GM19438 (cell line): ENCODE results near the gene MEX3A.
"Not testable (repeated sequence)": the region's sequence is repeated elsewhere in the genome, so short reads cannot be mapped to it uniquely, and the experiment has no call there.

ENCODE experiments used
- ATAC-seq: cut with Tn5 transposase; IDR thresholded peaks from one replicate; pipeline ENCODE4 v1.9.1; 2021; ENCODE audit warnings: low read depth; ENCODE audit not compliant: unreplicated experiment

MEX3A gene

GRCh38 chr1:156063997-156064285 is 18.3 kb downstream of the MEX3A start:
- ATAC-seq = no peak

- ATAC-seq = no peak
Measured at GRCh38 chr1:156062189-156062588, 20.1 kb downstream of the MEX3A start.

- ATAC-seq = no peak
Measured at GRCh38 chr1:156060937-156061636, 21.2 kb downstream of the MEX3A start, which contains the start of gene RAB25. RAB25 (plus strand) TSS chr1:156061160; CDS start chr1:156061401, 241 bp downstream.

GRCh38 chr1:156056326-156056849 is 25.9 kb downstream of the MEX3A start:
- no peak for ATAC-seq

- ATAC-seq = no peak
Measured at GRCh38 chr1:156055281-156056048, 26.8 kb downstream of the MEX3A start.

DNA sequence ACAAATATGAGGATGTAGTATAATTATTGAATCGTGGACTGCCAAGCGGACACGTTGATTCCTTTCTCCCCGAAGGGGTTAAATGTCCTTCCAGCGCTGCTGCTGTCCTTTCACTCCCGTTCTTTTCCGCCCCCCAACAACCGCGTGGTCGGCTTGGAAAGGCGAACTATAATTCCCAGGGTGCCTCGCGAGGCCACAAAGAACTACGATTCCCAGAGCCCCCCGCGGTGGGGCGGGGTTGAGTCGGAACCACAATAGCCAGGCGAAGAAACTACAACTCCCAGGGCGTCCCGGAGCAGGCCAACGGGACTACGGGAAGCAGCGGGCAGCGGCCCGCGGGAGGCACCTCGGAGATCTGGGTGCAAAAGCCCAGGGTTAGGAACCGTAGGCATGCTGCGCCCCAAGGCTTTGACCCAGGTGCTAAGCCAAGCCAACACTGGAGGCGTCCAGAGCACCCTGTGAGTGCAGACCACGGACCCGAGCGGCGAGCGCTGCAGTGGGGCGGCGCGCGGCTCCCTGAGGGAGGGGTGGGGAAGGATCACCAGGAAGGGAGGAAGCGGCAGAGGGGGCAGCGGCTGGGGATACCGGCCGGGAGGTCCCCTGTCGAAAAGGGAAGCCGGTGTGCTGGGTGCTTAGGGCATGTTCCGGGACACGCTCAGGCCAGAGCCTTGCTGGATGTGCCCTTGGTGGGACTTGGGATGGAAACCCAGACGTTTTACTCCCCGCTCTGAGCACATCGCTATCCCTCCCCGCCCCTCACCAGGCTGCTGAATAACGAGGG is 27.6 kb downstream of the MEX3A start, which contains the start of gene LAMTOR2:
LAMTOR2 (plus strand) TSS at position 283 of the 781 bp plus-strand sequence; CDS start at position 391, 108 bp downstream.
- ATAC-seq = peak; percentile 65

DNA sequence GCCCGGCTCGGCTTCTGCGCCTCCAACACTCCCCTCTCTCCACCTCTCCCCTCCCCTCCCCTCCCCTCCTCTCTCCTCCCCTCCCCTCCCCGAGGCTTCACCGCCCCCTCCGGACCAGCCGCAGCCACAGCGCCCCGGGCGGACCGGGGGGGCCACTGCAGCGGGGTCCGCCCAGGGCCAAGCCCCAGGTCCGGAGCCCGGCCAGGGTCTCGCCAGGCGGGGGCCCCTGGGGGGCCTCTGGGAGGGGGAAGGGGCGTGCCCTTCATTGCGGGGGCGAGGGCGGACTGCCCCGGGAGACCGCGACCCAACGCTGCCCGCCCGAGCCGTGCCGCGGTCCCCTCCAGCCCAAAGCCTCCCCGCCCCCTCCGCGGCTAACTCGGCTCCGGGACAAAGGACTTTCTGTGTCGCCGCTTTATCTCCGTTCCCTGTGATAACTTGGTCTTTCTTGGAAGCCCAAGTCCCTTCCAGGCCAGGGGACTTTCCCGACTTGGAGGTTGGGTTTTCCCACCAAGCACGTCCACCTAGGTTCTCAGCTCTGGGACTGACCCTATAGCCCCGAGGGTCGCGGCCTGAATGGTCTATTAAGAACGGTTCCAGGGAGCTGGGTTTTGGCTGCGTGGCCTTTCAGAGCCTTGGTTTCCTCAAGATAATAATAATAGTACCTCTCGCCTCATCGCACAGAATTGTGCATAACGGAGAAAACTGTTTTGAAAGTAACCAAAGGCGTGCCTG is 28.3 kb downstream of the MEX3A start, which contains the start of gene UBQLN4:
UBQLN4 (minus strand) TSS at position 31 of the 732 bp plus-strand sequence. CDS start 97 bp downstream, outside the sequence.
- ATAC-seq = no peak

GRCh38 chr1:156052862-156053767 is 29.1 kb downstream of the MEX3A start:
- no peak for ATAC-seq

DNA sequence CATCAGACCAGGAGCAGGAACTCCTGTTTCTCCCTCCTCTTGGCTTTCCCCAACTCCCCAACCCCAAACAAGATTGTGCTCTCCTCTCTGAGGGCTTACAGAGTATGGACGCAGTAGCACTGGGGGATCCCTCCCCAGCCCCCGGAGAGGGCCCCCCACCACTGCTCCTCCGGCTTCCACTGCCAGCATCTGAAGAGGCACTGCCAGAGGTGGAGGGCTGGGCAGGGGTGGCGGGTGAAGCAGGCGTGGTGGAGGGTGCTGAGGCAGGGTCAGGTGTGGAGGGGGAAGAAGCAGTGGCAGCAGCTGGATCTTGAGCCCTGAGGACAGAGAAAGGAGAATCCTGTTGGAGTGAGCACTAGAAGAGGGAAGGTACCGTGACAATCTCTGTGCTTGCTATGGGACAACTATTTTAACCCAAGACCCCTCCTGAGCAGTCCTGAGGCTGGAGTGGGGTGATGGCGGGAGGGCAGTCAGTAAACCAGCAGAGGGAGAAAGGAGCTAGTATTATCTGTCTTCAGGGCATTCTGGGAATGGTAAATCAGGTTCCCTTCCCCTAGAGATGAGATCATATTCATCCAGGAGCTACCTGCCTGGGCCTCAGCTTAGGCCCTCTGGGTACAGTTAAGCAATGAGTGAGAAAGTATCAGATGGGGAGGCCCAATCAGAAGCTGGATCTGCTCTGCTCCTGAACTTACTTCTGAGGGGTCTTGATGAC is 31.1 kb downstream of the MEX3A start:
- no peak for ATAC-seq

- no peak for ATAC-seq
Measured at GRCh38 chr1:156050376-156050775, 31.9 kb downstream of the MEX3A start.

DNA sequence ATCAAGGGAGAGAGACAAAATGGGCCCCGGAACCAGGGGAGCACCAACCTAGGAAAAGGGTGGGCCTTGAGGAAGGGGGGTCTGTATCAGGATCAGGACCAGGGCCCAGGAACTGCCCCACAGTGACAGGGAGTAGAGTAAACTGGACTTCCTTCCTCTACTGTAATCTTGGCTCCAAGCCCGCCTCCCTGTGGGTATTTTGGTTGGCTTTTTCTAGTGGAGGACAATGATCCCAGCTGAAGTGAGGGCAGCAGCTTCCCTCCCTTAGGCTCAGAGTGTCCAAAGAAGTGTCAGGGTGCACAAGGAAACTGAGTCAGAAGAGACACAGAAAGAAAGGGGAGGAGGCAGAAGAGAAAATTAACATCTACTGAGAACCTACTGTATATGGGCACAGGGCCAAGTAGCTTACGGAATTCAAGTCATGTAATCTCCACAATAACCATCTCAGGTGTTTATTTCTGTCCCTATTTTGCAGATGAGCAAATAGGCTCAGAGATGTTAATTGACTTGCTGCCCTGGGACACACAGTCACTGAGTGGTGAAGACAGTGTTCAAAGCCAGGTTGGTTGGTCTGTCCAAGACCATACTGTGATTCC is 33.5 kb downstream of the MEX3A start:
- no peak for ATAC-seq

DNA sequence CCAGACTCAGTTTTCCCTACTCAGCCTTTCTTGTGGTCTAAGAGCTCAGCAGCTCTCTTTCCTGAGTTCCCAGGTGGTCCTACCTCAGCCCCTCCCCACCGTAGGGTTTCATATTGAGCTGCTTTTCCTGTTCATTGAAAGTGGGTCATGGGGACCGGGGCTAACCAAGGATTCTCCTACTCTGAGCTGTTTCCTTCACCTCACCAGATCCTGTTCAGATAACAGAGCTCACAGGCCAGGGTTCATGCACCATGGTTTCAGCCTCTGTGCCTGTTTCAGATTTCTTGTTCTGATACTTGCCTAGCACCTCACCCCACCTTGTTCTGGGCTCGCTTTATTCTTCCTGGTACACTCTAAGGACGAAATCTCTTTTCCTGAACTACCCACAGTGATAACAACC is 37.2 kb downstream of the MEX3A start:
- ATAC-seq = no peak

GRCh38 chr1:156042828-156043227 is 39.4 kb downstream of the MEX3A start:
- ATAC-seq = no peak

- ATAC-seq = not testable (repeated sequence)
Measured at GRCh38 chr1:156034991-156035390, 47.3 kb downstream of the MEX3A start.

GRCh38 chr1:156033011-156033410 is 49.3 kb downstream of the MEX3A start:
- no peak for ATAC-seq

DNA sequence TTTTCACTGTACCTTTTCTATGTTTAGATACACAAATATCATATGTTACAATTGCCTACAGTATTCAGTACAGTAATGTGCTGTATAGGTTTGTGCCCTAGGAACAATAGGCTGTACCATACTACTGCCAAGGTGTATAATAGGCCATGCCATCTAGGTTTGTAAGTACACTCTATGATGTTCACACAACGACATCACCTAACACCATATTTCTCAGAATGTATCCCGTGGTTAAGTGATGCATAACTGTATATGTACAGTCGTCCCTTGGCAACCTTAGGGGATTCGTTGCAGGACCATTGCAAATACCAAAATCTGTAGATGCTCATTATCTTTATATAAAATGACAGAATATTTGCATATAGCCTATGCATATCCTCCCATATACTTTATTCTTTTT is 55.7 kb downstream of the MEX3A start:
- no peak for ATAC-seq

DNA sequence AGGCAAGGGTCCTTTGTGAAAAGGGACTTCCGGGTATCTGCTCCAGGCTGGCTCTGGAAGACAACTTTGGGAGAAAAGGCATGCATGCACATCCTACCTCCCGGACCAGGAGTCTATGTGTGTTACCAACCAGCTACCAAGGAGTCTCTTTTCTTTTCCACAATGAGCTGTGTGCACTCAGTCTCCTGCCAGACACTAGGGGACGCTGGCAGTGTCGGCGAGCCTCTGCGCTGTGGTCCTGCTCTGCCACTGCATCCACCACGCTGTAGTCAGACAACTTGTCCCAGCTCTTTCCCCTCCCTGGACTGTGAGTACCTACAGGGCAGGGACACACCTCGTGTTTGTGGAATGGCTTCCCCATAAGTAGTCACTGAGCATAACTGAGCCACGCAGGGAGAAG is 56.4 kb downstream of the MEX3A start:
- ATAC-seq = no peak

- ATAC-seq = no peak
Measured at GRCh38 chr1:156024801-156025200, 57.5 kb downstream of the MEX3A start.
